A673 (cell line): ENCODE data around the gene TENM4. TPM values are rescaled to one million over a fixed set of nuclear protein-coding genes. Genes with fewer than 3 reads are reported as not detected.

Experiments
- BruUV-seq: library from RNA; stranded (reverse); fragments of 400-500 nt; replicated peaks from 2 replicates; lab custom pipeline; 2021; lab: Mats Ljungman, UMichigan
- CTCF ChIA-PET: fragments of 300-600 bp; sonication (Branson Sonifier 250); formaldehyde crosslinking; loops from one replicate; lab custom pipeline; 2022; ENCODE audit warnings: antibody characterized with exemption; lab: Charles Lee
- POLR2A ChIA-PET: fragments of 300-600 bp; sonication (Branson Sonifier 250); formaldehyde crosslinking; loops from one replicate; lab custom pipeline; 2022; ENCODE audit warnings: antibody characterized with exemption; ENCODE audit not compliant: low non-redundant PET; lab: Charles Lee
- DNase-seq: peaks from one replicate; pipeline ENCODE4 v3.0.0-alpha.2; 2015; ENCODE audit warnings: low spot score
- H3K27ac ChIP-seq: fragments of 200-600 bp; sonication (generic); 2 replicates; pipeline ENCODE4 v1.5.1; 2016; ENCODE audit warnings: mixed run types, low read depth, mild to moderate bottlenecking, mixed read lengths, antibody characterized with exemption, low read length; ENCODE audit not compliant: poor library complexity, severe bottlenecking
- H3K27me3 ChIP-seq: fragments of 200-600 bp; sonication (generic); replicated peaks from 2 replicates; pipeline ENCODE4 v1.6.1; 2017; ENCODE audit warnings: mixed run types, low read depth, mild to moderate bottlenecking, mixed read lengths, antibody characterized with exemption, low read length; ENCODE audit not compliant: insufficient read depth, poor library complexity
- H3K36me3 ChIP-seq: fragments of 200-600 bp; sonication (generic); 2 replicates; pipeline ENCODE4 v1.6.1; 2016; ENCODE audit warnings: mixed run types, mild to moderate bottlenecking, mixed read lengths, antibody characterized with exemption, low read length; ENCODE audit not compliant: insufficient read depth, poor library complexity, severe bottlenecking
- H3K4me1 ChIP-seq: fragments of 200-600 bp; sonication (generic); 2 replicates; pipeline ENCODE4 v1.6.1; 2017; ENCODE audit warnings: mixed run types, mild to moderate bottlenecking, mixed read lengths, antibody characterized with exemption, low read length; ENCODE audit not compliant: insufficient read depth, poor library complexity, severe bottlenecking
- H3K4me3 ChIP-seq: fragments of 200-600 bp; sonication (generic); 2 replicates; pipeline ENCODE4 v1.5.1; 2016; ENCODE audit warnings: low read depth, mixed run types, mild to moderate bottlenecking, mixed read lengths, low read length; ENCODE audit not compliant: poor library complexity, severe bottlenecking
- H3K9me3 ChIP-seq: fragments of 200-600 bp; sonication (generic); 2 replicates; pipeline ENCODE4 v1.6.1; 2016; ENCODE audit warnings: mixed run types, low read depth, mild to moderate bottlenecking, mixed read lengths, antibody characterized with exemption, low read length; ENCODE audit not compliant: poor library complexity, severe bottlenecking
- CTCF ChIP-seq: fragments of 300-800, 200-600 bp; sonication (generic); conservative IDR thresholded peaks from 2 replicates; pipeline ENCODE4 v1.5.1; 2017; ENCODE audit warnings: low read depth, mild to moderate bottlenecking, antibody characterized with exemption, low read length, moderate library complexity, mixed read lengths
- EZH2 ChIP-seq: fragments of 200-600 bp; sonication (generic); IDR thresholded peaks from 2 replicates; pipeline ENCODE4 v1.6.1; 2017; ENCODE audit warnings: borderline replicate concordance, low read depth, mild to moderate bottlenecking, mixed read lengths, antibody characterized with exemption, low read length; ENCODE audit not compliant: poor library complexity, severe bottlenecking
- intact Hi-C: fragments of 100-400 bp; cut with micrococcal nuclease; formaldehyde crosslinking; loops from one replicate; pipeline ENCODE4 v1.10.0; 2022; ENCODE audit not compliant: unreplicated experiment
- total RNA-seq: library from RNA; stranded (reverse); gene quantifications from 2 replicates; pipeline ENCODE4 v1.2.3, GENCODE V29; 2021

The TENM4 gene
- total RNA-seq, 1 experiment from 2014 or later: 0.11 TPM

- intact Hi-C loops: no loop called here
- BruUV-seq: no TSS peak
- ChIA-PET POLR2A (no interaction called here), CTCF (interaction anchor here (1.6 kb wide), 1 partner anchor 44 kb away, joined by 3 read pairs; no protein-coding TSS in a partner anchor)
- no peak for DNase-seq
- Histone ChIP-seq H3K27ac (no peak overlapping the region), H3K4me1 (no peaks in the 10 kb centered on the region), H3K27me3 (peaks cover 8% of the 10 kb centered on the region), H3K9me3 (no peaks in the 10 kb centered on the region), H3K36me3 (no peaks in the 10 kb centered on the region), H3K4me3 (no peak overlapping the region)
- TF ChIP-seq CTCF (0 out of 2 replicates have a peak, but pooled peaks have one; percentile 17), EZH2 (no peak)
Measured at GRCh38 chr11:79055856-79056631, 384.8 kb downstream of the TENM4 start.

GRCh38 chr11:79054636-79055035 lies 386.2 kb downstream of the TENM4 start:
- no peaks in the 10 kb centered on the region for H3K9me3 ChIP-seq
- no peak for DNase-seq

GRCh38 chr11:79052544-79052943 lies 388.3 kb downstream of the TENM4 start:
- Histone ChIP-seq H3K27me3 (peaks cover 17% of the 10 kb centered on the region), H3K9me3 (no peaks in the 10 kb centered on the region), H3K27ac (no peak overlapping the region), H3K36me3 (no peaks in the 10 kb centered on the region), H3K4me3 (no peak overlapping the region), H3K4me1 (no peaks in the 10 kb centered on the region)
- ChIA-PET CTCF (interaction anchor here (1.1 kb wide), 1 partner anchor 407 kb away, joined by 6 read pairs; no protein-coding TSS in a partner anchor), POLR2A (no interaction called here)
- TF ChIP-seq EZH2 (no peak), CTCF (peak; percentile 26; the same call in 1 of the 2 replicates)
- no peak for DNase-seq
- no TSS peak for BruUV-seq
- intact Hi-C loops: no loop called here

More at GRCh38 chr11:79054636-79055035, 386.2 kb downstream of the TENM4 start:
- BruUV-seq: no TSS peak
- POLR2A ChIA-PET: no interaction called here
- no peak for TF ChIP-seq CTCF
- TF ChIP-seq EZH2: no peak
- Histone ChIP-seq H3K27ac (no peak overlapping the region), H3K36me3 (no peaks in the 10 kb centered on the region), H3K27me3 (peaks cover 17% of the 10 kb centered on the region), H3K4me1 (no peaks in the 10 kb centered on the region), H3K4me3 (no peak overlapping the region)
- CTCF ChIA-PET: no interaction called here
- intact Hi-C loops: no loop called here
